SJCRH30 (cell line): Measurements from ENCODE around the gene MAP6D1. TPM values are rescaled to one million over a fixed set of nuclear protein-coding genes. Genes with fewer than 3 reads are reported as not detected.

Experiments used
- DNase-seq, 2 experiments: peaks; one replicate each; pipeline ENCODE4 v3.0.0-alpha.2; 2015 to 2020
- H3K27ac ChIP-seq: fragments of 250-450 bp; sonication (Bioruptor Pico); 2 replicates; pipeline ENCODE4 v1.5.1; 2020; ENCODE audit warnings: mild to moderate bottlenecking, moderate library complexity
- H3K27me3 ChIP-seq: fragments of 250-450 bp; sonication (Bioruptor Pico); 2 replicates; pipeline ENCODE4 v1.5.1; 2020; ENCODE audit warnings: mild to moderate bottlenecking, moderate library complexity
- H3K36me3 ChIP-seq: fragments of 250-450 bp; sonication (Bioruptor Pico); 2 replicates; pipeline ENCODE4 v1.5.1; 2020; ENCODE audit warnings: mild to moderate bottlenecking, moderate library complexity
- H3K4me1 ChIP-seq: fragments of 250-450 bp; sonication (Bioruptor Pico); 2 replicates; pipeline ENCODE4 v1.5.1; 2020; ENCODE audit warnings: mild to moderate bottlenecking, moderate library complexity
- H3K4me3 ChIP-seq: fragments of 250-450 bp; sonication (Bioruptor Pico); 2 replicates; pipeline ENCODE4 v1.5.1; 2020; ENCODE audit warnings: mild to moderate bottlenecking, moderate library complexity
- H3K9me3 ChIP-seq: fragments of 250-450 bp; sonication (Bioruptor Pico); replicated peaks from 2 replicates; pipeline ENCODE4 v1.5.1; 2020; ENCODE audit warnings: mild to moderate bottlenecking, moderate library complexity
- total RNA-seq: library from RNA; depleted of rRNA; stranded (reverse); fragments of >200 nt; shearing (Covaris generic); gene quantifications from 2 replicates; pipeline ENCODE4 v1.2.3, GENCODE V29; 2014

Gene MAP6D1
- total RNA-seq, 1 experiment from 2014 or later: 6.5 TPM

- Histone ChIP-seq H3K9me3 (no peaks in the 10 kb centered on the region), H3K36me3 (peaks cover 14% of the 10 kb centered on the region; the same call in 1 of the 2 replicates), H3K27ac (no peak overlapping the region), H3K27me3 (no peaks in the 10 kb centered on the region), H3K4me1 (no peaks in the 10 kb centered on the region), H3K4me3 (no peak overlapping the region)
- DNase-seq: no peak
Observed at GRCh38 chr3:183815951-183816475, 9.4 kb downstream of the MAP6D1 start.

- Histone ChIP-seq H3K27ac (no peak overlapping the region), H3K4me1 (no peaks in the 10 kb centered on the region), H3K36me3 (peaks cover 16% of the 10 kb centered on the region; the same call in 1 of the 2 replicates), H3K9me3 (no peaks in the 10 kb centered on the region), H3K27me3 (no peaks in the 10 kb centered on the region), H3K4me3 (no peak overlapping the region)
- no peak for DNase-seq
Observed at GRCh38 chr3:183815563-183815940, 9.8 kb downstream of the MAP6D1 start.

- Histone ChIP-seq H3K4me1 (no peaks in the 10 kb centered on the region), H3K36me3 (peaks cover 28% of the 10 kb centered on the region), H3K27ac (no peak overlapping the region), H3K9me3 (no peaks in the 10 kb centered on the region), H3K27me3 (no peaks in the 10 kb centered on the region), H3K4me3 (no peak overlapping the region)
- no peak for DNase-seq
Observed at GRCh38 chr3:183814240-183814639, 11.1 kb downstream of the MAP6D1 start.

- Histone ChIP-seq H3K27ac (no peak overlapping the region), H3K36me3 (peaks cover 40% of the 10 kb centered on the region)
Observed at GRCh38 chr3:183812761-183813445, 12.5 kb downstream of the MAP6D1 start.

GRCh38 chr3:183811638-183812037 lies 13.7 kb downstream of the MAP6D1 start:
- no peaks in the 10 kb centered on the region for H3K9me3 ChIP-seq
- no peak overlapping the region for H3K4me3 ChIP-seq
- no peak for DNase-seq
- H3K4me1 ChIP-seq: no peaks in the 10 kb centered on the region
- no peaks in the 10 kb centered on the region for H3K27me3 ChIP-seq
- H3K36me3 ChIP-seq: peaks cover 51% of the 10 kb centered on the region
- no peak overlapping the region for H3K27ac ChIP-seq

More at GRCh38 chr3:183812761-183813445, 12.5 kb downstream of the MAP6D1 start:
- DNase-seq: no peak
- Histone ChIP-seq H3K27me3 (no peaks in the 10 kb centered on the region), H3K9me3 (no peaks in the 10 kb centered on the region), H3K4me3 (no peak overlapping the region), H3K4me1 (no peaks in the 10 kb centered on the region)

GRCh38 chr3:183810643-183811594 lies 14.5 kb downstream of the MAP6D1 start:
- H3K4me3 ChIP-seq: no peak overlapping the region
- H3K4me1 ChIP-seq: no peaks in the 10 kb centered on the region
- H3K9me3 ChIP-seq: no peaks in the 10 kb centered on the region
- H3K27me3 ChIP-seq: no peaks in the 10 kb centered on the region
- no peak for DNase-seq
- H3K36me3 ChIP-seq: peaks cover 51% of the 10 kb centered on the region
- no peak overlapping the region for H3K27ac ChIP-seq

- DNase-seq: no peak
- H3K27me3 ChIP-seq: no peaks in the 10 kb centered on the region
- H3K36me3 ChIP-seq: peaks cover 57% of the 10 kb centered on the region
- H3K9me3 ChIP-seq: no peaks in the 10 kb centered on the region
- no peak overlapping the region for H3K27ac ChIP-seq
- no peaks in the 10 kb centered on the region for H3K4me1 ChIP-seq
- H3K4me3 ChIP-seq: no peak overlapping the region
Observed at GRCh38 chr3:183809270-183809669, 16.1 kb downstream of the MAP6D1 start.

- DNase-seq: no peak
- Histone ChIP-seq H3K4me1 (no peaks in the 10 kb centered on the region), H3K4me3 (no peak overlapping the region), H3K27me3 (no peaks in the 10 kb centered on the region), H3K36me3 (peaks cover 59% of the 10 kb centered on the region), H3K9me3 (no peaks in the 10 kb centered on the region), H3K27ac (no peak overlapping the region)
Observed at GRCh38 chr3:183808355-183808754, 17.0 kb downstream of the MAP6D1 start.

- Histone ChIP-seq H3K4me1 (no peaks in the 10 kb centered on the region), H3K27me3 (no peaks in the 10 kb centered on the region), H3K27ac (no peak overlapping the region), H3K4me3 (no peak overlapping the region), H3K36me3 (peaks cover 59% of the 10 kb centered on the region), H3K9me3 (no peaks in the 10 kb centered on the region)
- no peak for DNase-seq
Observed at GRCh38 chr3:183807881-183808280, 17.5 kb downstream of the MAP6D1 start.

- H3K27me3 ChIP-seq: no peaks in the 10 kb centered on the region
- no peak for DNase-seq
- peaks cover 60% of the 10 kb centered on the region for H3K36me3 ChIP-seq
- no peaks in the 10 kb centered on the region for H3K9me3 ChIP-seq
- no peak overlapping the region for H3K4me3 ChIP-seq
- H3K27ac ChIP-seq: no peak overlapping the region
- H3K4me1 ChIP-seq: no peaks in the 10 kb centered on the region
Observed at GRCh38 chr3:183807209-183807728, 18.1 kb downstream of the MAP6D1 start.

- no peaks in the 10 kb centered on the region for H3K9me3 ChIP-seq
- H3K4me3 ChIP-seq: no peak overlapping the region
- H3K36me3 ChIP-seq: peaks cover 59% of the 10 kb centered on the region
- H3K27me3 ChIP-seq: no peaks in the 10 kb centered on the region
- H3K27ac ChIP-seq: no peak overlapping the region
- no peak for DNase-seq
- H3K4me1 ChIP-seq: peaks cover 30% of the 10 kb centered on the region
Observed at GRCh38 chr3:183802989-183803388, 22.4 kb downstream of the MAP6D1 start.

- Histone ChIP-seq H3K27ac (no peak overlapping the region), H3K9me3 (no peaks in the 10 kb centered on the region), H3K27me3 (no peaks in the 10 kb centered on the region), H3K36me3 (peaks cover 53% of the 10 kb centered on the region), H3K4me3 (no peak overlapping the region), H3K4me1 (peaks cover 30% of the 10 kb centered on the region)
- DNase-seq: no peak
Observed at GRCh38 chr3:183801601-183802000, 23.8 kb downstream of the MAP6D1 start.

- no peaks in the 10 kb centered on the region for H3K27me3 ChIP-seq
- H3K27ac ChIP-seq: peak overlapping the region; percentile 94
- H3K4me1 ChIP-seq: peaks cover 30% of the 10 kb centered on the region
- no peak overlapping the region for H3K4me3 ChIP-seq
- H3K9me3 ChIP-seq: no peaks in the 10 kb centered on the region
- peaks cover 56% of the 10 kb centered on the region for H3K36me3 ChIP-seq
- peak; percentile 83 to 90 for DNase-seq
Observed at GRCh38 chr3:183800243-183800863, 25.0 kb downstream of the MAP6D1 start.

GRCh38 chr3:183799461-183799860 lies 25.9 kb downstream of the MAP6D1 start:
- Histone ChIP-seq H3K27me3 (no peaks in the 10 kb centered on the region), H3K4me1 (peaks cover 36% of the 10 kb centered on the region), H3K9me3 (no peaks in the 10 kb centered on the region), H3K4me3 (no peak overlapping the region), H3K27ac (peak overlapping the region; percentile 94), H3K36me3 (peaks cover 50% of the 10 kb centered on the region)
- DNase-seq: peak; percentile 27 to 50
